Kidney tubule cell (primary cell): ENCODE results near the gene NAALADL2.
"Not testable (repeated sequence)": the region's sequence is repeated elsewhere in the genome, so short reads cannot be mapped to it uniquely, and the experiment has no call there.

Experiments
- DNase-seq: peaks from one replicate; pipeline ENCODE4 v3.0.0-alpha.2; 2018; ENCODE audit warnings: low spot score

The NAALADL2 gene

GRCh38 chr3:175428466-175428865 lies 569.3 kb downstream of the NAALADL2 start:
- peak; percentile 31 for DNase-seq

- peak; percentile 77 for DNase-seq
These were observed 572.0 kb downstream of the NAALADL2 start for GRCh38 chr3:175430983-175431773.

- peak; percentile 41 for DNase-seq
These were observed 573.4 kb downstream of the NAALADL2 start for GRCh38 chr3:175432376-175433025.

DNA sequence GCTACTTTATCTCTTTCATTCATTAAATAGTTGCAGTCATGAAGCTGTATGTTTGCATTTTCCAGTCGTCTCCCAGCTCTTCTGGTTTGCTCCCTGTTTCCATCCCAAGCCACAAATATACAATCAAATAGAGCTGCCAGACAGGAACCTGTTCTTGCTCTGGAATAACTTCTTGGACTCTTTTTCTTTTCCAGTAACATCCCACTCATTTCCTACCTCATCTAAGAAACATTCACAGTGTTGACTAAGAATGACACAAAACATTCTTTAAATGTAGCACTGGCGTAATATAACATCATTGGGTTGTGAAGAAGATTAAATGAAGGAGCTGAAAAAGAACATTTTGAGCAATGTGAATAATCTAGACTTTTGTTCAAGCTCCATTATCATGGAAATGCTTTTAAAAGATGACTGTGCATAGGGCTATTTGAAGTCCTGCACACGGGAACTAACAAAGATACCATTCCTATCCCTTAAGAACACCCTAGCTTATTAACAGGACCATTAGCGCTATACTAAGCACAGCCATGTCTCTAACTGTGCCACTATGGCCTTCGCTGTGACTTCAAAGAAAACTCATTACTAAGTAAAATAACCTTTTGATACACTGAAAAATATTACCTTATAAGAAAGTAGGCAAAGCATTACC lies 574.0 kb downstream of the NAALADL2 start:
- DNase-seq = peak; percentile 67

- DNase-seq = no peak
These were observed 575.4 kb downstream of the NAALADL2 start for GRCh38 chr3:175434561-175434960.

DNA sequence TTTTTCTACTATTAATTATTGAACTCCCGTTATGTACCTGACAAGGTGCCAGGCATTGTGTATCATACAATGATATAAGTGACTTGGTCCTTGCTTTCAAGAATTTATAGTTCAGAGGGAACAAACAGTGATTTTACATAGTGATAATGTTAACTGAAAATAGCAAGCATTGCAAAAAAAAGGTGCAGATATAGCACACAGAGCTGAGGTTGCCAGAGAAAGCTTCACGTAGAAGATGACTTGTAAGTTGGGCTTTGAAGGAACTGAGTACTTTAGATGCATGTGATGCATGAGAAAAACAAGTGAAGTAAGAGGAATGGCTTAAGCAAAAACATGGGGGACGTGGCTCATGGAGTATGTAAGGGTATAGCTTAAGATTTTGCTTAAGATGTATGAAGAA lies 584.5 kb downstream of the NAALADL2 start:
- no peak for DNase-seq

GRCh38 chr3:175445741-175446140 lies 586.6 kb downstream of the NAALADL2 start:
- no peak for DNase-seq

DNA sequence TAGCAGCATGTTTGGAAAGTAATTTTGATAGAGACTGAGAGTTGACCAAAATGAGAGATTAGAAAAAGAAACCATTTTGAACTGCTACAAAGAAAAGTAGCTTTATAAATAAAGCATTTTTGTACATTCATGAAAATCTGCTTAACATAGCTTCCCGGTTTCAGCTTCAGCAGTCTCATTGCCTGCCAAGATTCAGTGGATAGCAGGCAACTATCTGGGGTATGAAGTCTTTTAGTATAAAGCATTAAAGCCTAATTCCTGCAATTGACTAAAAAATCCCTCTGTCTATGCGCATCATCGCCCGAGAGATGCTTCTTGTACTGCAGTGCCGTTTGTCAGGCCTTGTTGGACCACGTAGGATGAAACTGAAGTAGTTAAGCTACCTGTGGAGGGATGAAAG lies 588.4 kb downstream of the NAALADL2 start:
- no peak for DNase-seq

GRCh38 chr3:175453361-175453760 lies 594.2 kb downstream of the NAALADL2 start:
- no peak for DNase-seq

DNA sequence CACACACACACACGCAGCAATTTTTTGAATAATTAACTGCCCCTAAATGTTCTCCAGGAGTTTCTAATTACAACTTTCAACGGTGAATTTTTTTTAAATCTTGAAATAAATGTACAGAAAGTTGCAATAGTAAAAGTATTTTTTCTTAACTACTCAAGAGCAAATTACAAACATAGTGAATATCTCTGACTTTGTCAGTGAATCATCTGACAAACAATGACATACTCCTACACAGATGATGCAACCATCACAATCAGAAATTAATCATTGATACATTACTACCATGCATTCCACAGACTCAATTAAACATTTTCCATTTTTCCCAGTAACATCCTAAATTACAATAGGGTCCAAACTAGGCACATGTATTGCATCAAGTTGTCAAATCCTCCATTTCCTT lies 597.3 kb downstream of the NAALADL2 start:
- peak; percentile 68 for DNase-seq

- peak; percentile 1 for DNase-seq
These were observed 598.2 kb downstream of the NAALADL2 start for GRCh38 chr3:175457301-175457700.

DNA sequence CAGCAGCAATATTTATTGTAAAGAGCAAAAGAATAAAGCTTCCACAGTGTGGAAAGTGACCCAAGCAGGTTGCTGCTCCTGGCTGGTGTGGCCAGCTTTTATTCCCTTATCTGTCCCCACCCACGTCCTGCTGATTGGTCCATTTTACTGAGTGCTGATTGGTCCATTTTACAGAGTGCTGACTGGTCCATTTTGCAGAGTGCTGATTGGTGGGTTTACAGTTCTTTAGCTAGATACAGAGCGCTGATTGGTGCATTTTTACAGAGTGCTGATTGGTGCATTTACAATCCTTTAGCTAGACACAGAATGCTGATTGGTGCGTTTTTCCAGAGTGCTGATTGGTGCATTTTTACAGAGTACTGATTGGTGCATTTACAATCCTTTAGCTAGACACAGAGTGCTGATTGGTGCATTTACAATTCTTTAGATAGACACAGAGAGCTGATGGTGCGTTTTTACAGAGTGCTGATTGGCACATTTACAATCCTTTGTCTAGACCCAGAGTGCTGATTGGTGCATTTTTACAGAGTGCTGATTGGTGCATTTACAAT lies 601.8 kb downstream of the NAALADL2 start:
- DNase-seq = not testable (repeated sequence)

DNA sequence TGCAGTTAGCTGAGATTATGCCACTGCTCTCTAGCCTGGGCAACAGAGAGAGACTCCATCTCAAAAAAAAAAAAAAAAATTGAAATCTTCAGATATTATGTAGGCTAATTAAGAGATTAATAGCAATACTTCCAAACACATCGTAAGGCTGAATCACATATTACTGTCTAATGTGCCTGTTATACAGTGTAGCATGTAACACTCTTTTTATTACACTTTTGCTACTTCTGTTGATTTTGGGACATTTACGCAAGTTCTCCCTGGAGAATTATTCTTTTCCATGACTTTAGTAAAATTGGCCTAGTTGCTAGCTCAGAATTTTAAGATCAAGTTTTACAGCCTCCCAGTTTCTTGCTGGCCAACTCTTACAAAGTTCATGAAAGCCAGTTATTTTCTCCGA lies 605.2 kb downstream of the NAALADL2 start:
- no peak for DNase-seq

GRCh38 chr3:175469124-175469523 lies 610.0 kb downstream of the NAALADL2 start:
- DNase-seq = no peak

DNA sequence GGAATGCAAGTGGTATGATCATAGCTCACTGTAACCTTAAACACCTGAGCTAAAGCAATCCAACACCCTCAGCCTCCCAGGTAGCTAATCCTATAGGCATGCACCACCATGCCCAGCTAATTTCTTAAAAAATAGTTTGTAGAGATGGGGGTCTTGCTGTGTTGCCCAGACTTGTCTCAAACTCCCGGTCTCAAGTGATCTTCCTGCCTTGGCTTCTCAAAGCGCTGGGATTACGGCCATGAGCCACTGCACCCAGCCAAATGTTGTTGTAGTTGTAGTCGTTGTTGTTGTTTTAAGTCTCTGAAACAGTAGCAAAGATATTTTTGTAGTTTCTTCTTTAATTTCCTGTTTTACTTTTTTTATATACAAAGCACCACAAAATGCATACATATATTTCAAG lies 616.6 kb downstream of the NAALADL2 start:
- DNase-seq = no peak

GRCh38 chr3:175476489-175476888 lies 617.4 kb downstream of the NAALADL2 start:
- no peak for DNase-seq

DNA sequence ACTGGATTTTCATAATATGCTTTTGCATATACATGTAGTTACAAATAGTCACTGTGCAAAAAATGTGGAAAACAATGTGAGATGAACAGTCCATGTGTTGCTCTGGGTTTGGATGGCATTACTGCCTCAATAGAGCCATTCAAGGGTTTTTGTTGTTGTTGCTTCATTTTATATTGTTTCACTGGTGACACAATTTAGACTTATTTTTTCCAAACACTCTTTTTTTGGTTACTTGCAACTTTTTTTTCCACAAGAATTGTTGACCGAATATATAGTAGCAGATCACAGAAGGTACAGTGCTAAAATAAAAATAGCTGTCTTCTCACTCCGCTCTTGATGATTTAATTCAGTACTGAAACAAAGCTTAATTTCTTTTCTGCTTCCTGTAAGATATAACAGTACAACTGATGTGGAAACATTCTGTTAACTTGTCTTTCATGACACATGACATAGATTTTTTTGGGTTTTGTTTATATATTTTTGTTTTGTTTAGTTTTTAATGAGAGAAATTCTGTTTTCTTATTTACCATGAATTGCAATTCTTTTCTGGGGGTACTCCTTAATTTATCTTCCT lies 618.6 kb downstream of the NAALADL2 start:
- DNase-seq = no peak

DNA sequence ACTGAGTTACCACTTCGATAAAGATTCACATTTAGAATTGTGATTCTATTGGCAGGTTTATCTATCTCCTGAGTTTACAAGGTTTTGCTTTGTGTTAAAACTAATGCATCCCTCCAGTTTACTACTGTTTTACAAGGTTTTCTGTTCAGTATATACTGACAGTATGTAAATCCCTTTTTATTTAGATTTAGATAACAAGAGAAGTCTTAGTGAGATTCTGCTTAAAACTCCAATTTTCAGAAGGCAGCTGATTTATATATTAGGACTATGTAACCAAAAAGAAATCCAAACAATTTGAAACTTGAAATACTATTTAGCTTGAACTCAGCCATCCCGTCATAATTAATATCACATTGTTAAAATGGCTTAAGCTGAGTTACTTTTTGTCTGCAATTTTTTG lies 619.2 kb downstream of the NAALADL2 start:
- DNase-seq = no peak

GRCh38 chr3:175479175-175479574 lies 620.0 kb downstream of the NAALADL2 start:
- no peak for DNase-seq

DNA sequence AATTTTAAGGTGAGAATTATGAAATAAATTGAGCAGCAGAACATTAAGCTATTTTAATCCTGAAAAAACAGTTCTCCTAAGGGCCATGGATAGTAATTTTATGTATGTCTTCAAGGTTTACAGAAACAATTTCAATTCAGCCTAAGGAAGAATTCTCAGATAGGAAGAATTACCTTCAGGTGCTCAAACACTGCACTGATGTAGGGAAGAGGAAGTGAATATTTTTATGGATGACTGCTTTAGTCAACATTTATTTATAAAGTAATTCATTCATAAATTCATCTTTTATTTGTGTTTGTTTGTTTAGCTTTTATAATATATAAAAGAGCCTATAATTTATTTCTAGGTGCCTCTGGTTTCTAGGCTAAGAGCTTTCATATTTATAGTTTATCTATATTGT lies 620.7 kb downstream of the NAALADL2 start:
- no peak for DNase-seq

- DNase-seq = no peak
These were observed 625.5 kb downstream of the NAALADL2 start for GRCh38 chr3:175484666-175485065.

DNA sequence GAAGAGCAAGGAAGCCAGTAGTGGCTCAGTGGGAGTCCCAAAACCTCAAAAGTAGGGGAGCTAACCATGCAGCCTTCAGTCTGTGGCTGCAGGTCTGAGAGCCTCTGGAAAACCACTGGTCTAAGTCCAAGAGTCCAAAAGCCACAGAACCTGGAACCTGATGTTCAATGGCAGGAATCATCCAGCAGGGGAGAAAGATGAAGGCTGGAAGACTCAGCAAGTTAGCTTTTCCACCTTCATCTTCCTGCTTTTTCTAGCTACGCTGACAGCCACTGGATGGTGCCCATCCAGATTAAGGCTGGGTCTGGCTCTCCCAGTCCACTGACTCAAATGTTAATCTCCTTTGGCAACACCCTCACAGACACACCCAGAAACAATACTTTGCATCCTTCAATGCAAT lies 626.3 kb downstream of the NAALADL2 start:
- DNase-seq = no peak

DNA sequence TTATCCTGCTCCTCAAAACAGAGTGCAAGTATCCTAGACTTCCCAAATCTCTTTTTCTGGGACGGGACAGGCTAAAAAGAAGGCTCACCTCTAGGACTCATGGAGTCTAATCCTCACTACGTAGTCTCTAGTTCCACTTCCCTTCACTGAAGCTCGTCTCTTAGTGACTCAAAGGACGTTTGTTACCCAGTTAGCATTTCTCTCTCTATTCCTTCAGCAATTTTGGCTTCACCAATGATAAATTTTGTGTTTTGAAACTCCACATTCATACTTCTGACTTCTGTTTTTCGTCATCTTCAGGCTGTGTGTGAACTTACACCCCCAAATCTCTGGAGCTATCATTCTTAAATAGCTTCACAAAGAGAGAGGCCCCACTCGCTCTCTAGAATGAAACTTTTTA lies 627.1 kb downstream of the NAALADL2 start:
- DNase-seq = no peak
